OCI-LY3 (cell line): ENCODE measurements around the gene APOLD1.

Source experiments
- EZH2phosphoT487 ChIP-seq: fragments of 200-600 bp; shearing (Covaris generic); IDR thresholded peaks from 2 replicates; pipeline ENCODE4 v1.6.1; 2018; ENCODE audit warnings: antibody characterized with exemption, mixed run types, low read depth
- TF ChIP-seq, protein P1 (sequence below): fragments of 200-600, 300-600 bp; sonication (generic); IDR thresholded peaks from 2 replicates; pipeline ENCODE4 v1.5.1; 2014; ENCODE audit warnings: antibody characterized with exemption, low read length, low read depth

DNA sequence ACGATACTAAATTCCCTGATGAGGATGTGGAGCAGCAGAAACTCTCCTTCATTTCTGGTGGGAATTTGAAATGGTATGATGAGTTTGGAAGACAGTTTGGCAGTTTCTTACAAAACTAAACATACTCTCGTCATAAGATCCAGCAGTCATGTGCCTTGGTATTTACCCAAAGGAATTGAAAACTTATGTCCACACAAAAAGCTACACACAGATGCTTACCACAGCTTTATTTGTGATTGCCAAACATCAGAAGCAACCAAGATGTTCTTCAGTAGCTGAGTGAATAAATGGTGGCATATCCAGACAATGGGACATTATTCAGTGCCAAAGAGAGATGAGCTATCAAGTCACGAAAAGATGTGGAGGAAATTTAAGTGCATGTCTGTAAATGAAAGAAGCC, 10.7 kb upstream of the APOLD1 start:
- TF ChIP-seq, protein P1, sequence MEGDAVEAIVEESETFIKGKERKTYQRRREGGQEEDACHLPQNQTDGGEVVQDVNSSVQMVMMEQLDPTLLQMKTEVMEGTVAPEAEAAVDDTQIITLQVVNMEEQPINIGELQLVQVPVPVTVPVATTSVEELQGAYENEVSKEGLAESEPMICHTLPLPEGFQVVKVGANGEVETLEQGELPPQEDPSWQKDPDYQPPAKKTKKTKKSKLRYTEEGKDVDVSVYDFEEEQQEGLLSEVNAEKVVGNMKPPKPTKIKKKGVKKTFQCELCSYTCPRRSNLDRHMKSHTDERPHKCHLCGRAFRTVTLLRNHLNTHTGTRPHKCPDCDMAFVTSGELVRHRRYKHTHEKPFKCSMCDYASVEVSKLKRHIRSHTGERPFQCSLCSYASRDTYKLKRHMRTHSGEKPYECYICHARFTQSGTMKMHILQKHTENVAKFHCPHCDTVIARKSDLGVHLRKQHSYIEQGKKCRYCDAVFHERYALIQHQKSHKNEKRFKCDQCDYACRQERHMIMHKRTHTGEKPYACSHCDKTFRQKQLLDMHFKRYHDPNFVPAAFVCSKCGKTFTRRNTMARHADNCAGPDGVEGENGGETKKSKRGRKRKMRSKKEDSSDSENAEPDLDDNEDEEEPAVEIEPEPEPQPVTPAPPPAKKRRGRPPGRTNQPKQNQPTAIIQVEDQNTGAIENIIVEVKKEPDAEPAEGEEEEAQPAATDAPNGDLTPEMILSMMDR = no peak
- TF ChIP-seq EZH2phosphoT487 = no peak
